HepG2 (cell line): Measurements from ENCODE around the gene SIK2. TPM values are rescaled to one million over a fixed set of nuclear protein-coding genes. Genes with fewer than 3 reads are reported as not detected.

Experiments used
- CAMTA2 ChIP-seq: sonication (generic); formaldehyde crosslinking; IDR thresholded peaks from 2 replicates; pipeline ENCODE4 v1.4.0; 2020; ENCODE audit warnings: mild to moderate bottlenecking, missing genetic modification reagents, borderline replicate concordance
- E2F1 ChIP-seq: sonication (generic); formaldehyde crosslinking; IDR thresholded peaks from 2 replicates; pipeline ENCODE4 v1.5.0; 2020; ENCODE audit warnings: missing genetic modification reagents
- FOSL2 ChIP-seq: sonication (generic); formaldehyde crosslinking; IDR thresholded peaks from 2 replicates; pipeline ENCODE4 v1.4.0; 2020; ENCODE audit warnings: missing genetic modification reagents
- GATAD2A ChIP-seq: IDR thresholded peaks from 2 replicates; pipeline ENCODE4 v1.6.1; 2016
- HINFP ChIP-seq: sonication (generic); formaldehyde crosslinking; IDR thresholded peaks from 2 replicates; pipeline ENCODE4 v1.4.0; 2020; ENCODE audit warnings: low read depth, mild to moderate bottlenecking, missing genetic modification reagents
- KDM6A ChIP-seq: IDR thresholded peaks from 2 replicates; pipeline ENCODE4 v1.6.1; 2016; ENCODE audit warnings: low read depth
- PAXIP1 ChIP-seq: sonication (generic); formaldehyde crosslinking; conservative IDR thresholded peaks from 2 replicates; pipeline ENCODE4 v1.4.0; 2020; ENCODE audit warnings: mild to moderate bottlenecking, missing genetic modification reagents, moderate library complexity
- SRSF9 ChIP-seq: fragments of 200-400 bp; formaldehyde crosslinking; IDR thresholded peaks from 2 replicates; pipeline ENCODE4 v1.6.1; 2018; ENCODE audit warnings: borderline replicate concordance, mild to moderate bottlenecking, low read depth, low read length; ENCODE audit not compliant: insufficient read depth, poor library complexity, severe bottlenecking
- TBX2 ChIP-seq: sonication (generic); formaldehyde crosslinking; IDR thresholded peaks from 2 replicates; pipeline ENCODE4 v1.5.0; 2020; ENCODE audit warnings: missing genetic modification reagents, mild to moderate bottlenecking, borderline replicate concordance
- TMF1 ChIP-seq: sonication (generic); formaldehyde crosslinking; IDR thresholded peaks from 2 replicates; pipeline ENCODE4 v1.8.1; 2022; ENCODE audit warnings: low read depth, missing genetic modification reagents
- ZBTB25 ChIP-seq: IDR thresholded peaks from 2 replicates; pipeline ENCODE4 v1.6.1; 2018; ENCODE audit warnings: missing genetic modification reagents
- ZEB1 ChIP-seq: IDR thresholded peaks from 2 replicates; pipeline ENCODE4 v1.6.1; 2012; ENCODE audit warnings: mild to moderate bottlenecking, low read depth, inconsistent platforms; ENCODE audit not compliant: insufficient replicate concordance
- ZNF441 ChIP-seq: sonication (generic); formaldehyde crosslinking; IDR thresholded peaks from 2 replicates; pipeline ENCODE4 v1.7.0; 2021; ENCODE audit warnings: missing genetic modification reagents, borderline replicate concordance
- ZNF501 ChIP-seq: sonication (generic); formaldehyde crosslinking; IDR thresholded peaks from 2 replicates; pipeline ENCODE4 v1.5.1; 2020; ENCODE audit warnings: mild to moderate bottlenecking, moderate library complexity, missing genetic modification reagents
- ZNF720 ChIP-seq: sonication (generic); formaldehyde crosslinking; IDR thresholded peaks from 2 replicates; pipeline ENCODE4 v1.4.0; 2020; ENCODE audit warnings: missing genetic modification reagents
- ZNF816 ChIP-seq: sonication (generic); formaldehyde crosslinking; IDR thresholded peaks from 2 replicates; pipeline ENCODE4 v1.8.0; 2022; ENCODE audit warnings: missing genetic modification reagents, mild to moderate bottlenecking, borderline replicate concordance
- ZSCAN29 ChIP-seq: sonication (generic); formaldehyde crosslinking; conservative IDR thresholded peaks from 2 replicates; pipeline ENCODE4 v1.4.0; 2020; ENCODE audit warnings: mild to moderate bottlenecking, missing genetic modification reagents
- polyA plus RNA-seq, 8 experiments: library from polyadenylated mRNA; depleted of rRNA in 3 of 8; stranded (reverse) in 7 of 8; unstranded in 1 of 8; fragments of >200 nt; fragmentation: Illumina TruSeq in 4 of 8; extraction: Trizol in 4 of 8; gene quantifications; 2 replicates each; pipeline versions ENCODE4 v1.2.1 to v1.2.3, GENCODE V29; 2011 to 2016; ENCODE audit warnings: low read depth in 4 of 8, missing spikeins in 1 of 8, mixed read lengths in 1 of 8; ENCODE audit not compliant: insufficient read depth in 1 of 8
- total RNA-seq, 5 experiments: library from RNA; depleted of rRNA; stranded (reverse); fragments of >200 nt; fragmentation: Illumina TruSeq; extraction: Trizol; gene quantifications; 2 replicates each; pipeline ENCODE4 v1.2.3, GENCODE V29; 2016; ENCODE audit warnings: low read depth in 1 of 5
- TF ChIP-seq, protein P1 (sequence below): sonication (generic); formaldehyde crosslinking; IDR thresholded peaks from 2 replicates; pipeline ENCODE4 v1.5.0; 2020; ENCODE audit warnings: mild to moderate bottlenecking, missing genetic modification reagents
- TF ChIP-seq, protein P2 (sequence below): IDR thresholded peaks from 2 replicates; pipeline ENCODE4 v1.6.1; 2016; ENCODE audit warnings: missing biosample characterization, missing genetic modification reagents, low read depth

Gene SIK2
- total and polyA plus RNA-seq, 2 of the 13 experiments (the other 11 are each of a cell fraction or from before 2014, with no cell fraction given): 8.1 to 15.4 TPM

GRCh38 chr11:111633248-111633647 is 31.0 kb downstream of the SIK2 start (continued):
- TF ChIP-seq GATAD2A (CRISPR knock-in tag): peak; percentile 96
- TF ChIP-seq TMF1: no peak
- TF ChIP-seq ZSCAN29 (CRISPR knock-in tag): peak; percentile 86
- no peak for TF ChIP-seq ZNF501 (CRISPR knock-in tag)
- TF ChIP-seq TBX2 (CRISPR knock-in tag): peak; percentile 40; the same call in 1 of the 2 replicates
- TF ChIP-seq CAMTA2 (CRISPR knock-in tag): no peak
- peak; percentile 75 for TF ChIP-seq ZEB1
- TF ChIP-seq HINFP (CRISPR knock-in tag): no peak
- TF ChIP-seq KDM6A (CRISPR knock-in tag): no peak
- no peak for TF ChIP-seq ZNF441 (CRISPR knock-in tag)
- peak; percentile 76 for TF ChIP-seq PAXIP1
- TF ChIP-seq FOSL2: no peak
- no peak for TF ChIP-seq SRSF9
- TF ChIP-seq, protein P1, sequence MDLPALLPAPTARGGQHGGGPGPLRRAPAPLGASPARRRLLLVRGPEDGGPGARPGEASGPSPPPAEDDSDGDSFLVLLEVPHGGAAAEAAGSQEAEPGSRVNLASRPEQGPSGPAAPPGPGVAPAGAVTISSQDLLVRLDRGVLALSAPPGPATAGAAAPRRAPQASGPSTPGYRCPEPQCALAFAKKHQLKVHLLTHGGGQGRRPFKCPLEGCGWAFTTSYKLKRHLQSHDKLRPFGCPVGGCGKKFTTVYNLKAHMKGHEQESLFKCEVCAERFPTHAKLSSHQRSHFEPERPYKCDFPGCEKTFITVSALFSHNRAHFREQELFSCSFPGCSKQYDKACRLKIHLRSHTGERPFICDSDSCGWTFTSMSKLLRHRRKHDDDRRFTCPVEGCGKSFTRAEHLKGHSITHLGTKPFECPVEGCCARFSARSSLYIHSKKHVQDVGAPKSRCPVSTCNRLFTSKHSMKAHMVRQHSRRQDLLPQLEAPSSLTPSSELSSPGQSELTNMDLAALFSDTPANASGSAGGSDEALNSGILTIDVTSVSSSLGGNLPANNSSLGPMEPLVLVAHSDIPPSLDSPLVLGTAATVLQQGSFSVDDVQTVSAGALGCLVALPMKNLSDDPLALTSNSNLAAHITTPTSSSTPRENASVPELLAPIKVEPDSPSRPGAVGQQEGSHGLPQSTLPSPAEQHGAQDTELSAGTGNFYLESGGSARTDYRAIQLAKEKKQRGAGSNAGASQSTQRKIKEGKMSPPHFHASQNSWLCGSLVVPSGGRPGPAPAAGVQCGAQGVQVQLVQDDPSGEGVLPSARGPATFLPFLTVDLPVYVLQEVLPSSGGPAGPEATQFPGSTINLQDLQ: no peak
- TF ChIP-seq, protein P2, sequence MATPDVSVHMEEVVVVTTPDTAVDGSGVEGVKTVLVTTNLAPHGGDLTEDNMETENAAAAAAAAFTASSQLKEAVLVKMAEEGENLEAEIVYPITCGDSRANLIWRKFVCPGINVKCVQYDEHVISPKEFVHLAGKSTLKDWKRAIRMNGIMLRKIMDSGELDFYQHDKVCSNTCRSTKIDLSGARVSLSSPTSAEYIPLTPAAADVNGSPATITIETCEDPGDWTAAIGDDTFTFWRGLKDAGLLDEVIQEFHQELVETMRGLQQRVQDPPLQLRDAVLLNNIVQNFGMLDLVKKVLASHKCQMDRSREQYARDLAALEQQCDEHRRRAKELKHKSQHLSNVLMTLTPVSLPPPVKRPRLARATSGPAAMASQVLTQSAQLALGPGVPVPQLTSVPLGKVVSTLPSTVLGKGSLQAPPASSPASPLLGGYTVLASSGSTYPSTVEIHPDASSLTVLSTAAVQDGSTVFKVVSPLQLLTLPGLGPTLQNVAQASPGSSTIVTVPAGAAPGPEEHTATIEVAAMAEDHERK (CRISPR knock-in tag): no peak
- no peak for TF ChIP-seq ZNF720 (CRISPR knock-in tag)
- no peak for TF ChIP-seq ZNF816
- TF ChIP-seq E2F1 (CRISPR knock-in tag): no peak
- TF ChIP-seq ZBTB25 (CRISPR knock-in tag): peak; percentile 52; the same call in 1 of the 2 replicates
